GM12878 (cell line): ENCODE measurements around the gene SH2D2A. TPM values are rescaled to one million over a fixed set of nuclear protein-coding genes. Genes with fewer than 3 reads are reported as not detected.
"Not testable (repeated sequence)": the region's sequence is repeated elsewhere in the genome, so short reads cannot be mapped to it uniquely, and the experiment has no call there.

Source experiments
- ATAC-seq: fragments of 200-7000 bp; cut with Tn5 transposase; 3 replicates; pipeline ENCODE4 v1.9.1; 2020; ENCODE audit warnings: mild to moderate bottlenecking, moderate library complexity
- BruUV-seq: library from RNA; stranded (reverse); fragments of 400-500 nt; replicated peaks from 2 replicates; lab custom pipeline; 2021; lab: Mats Ljungman, UMichigan
- CTCF ChIA-PET: fragments of 300-600 bp; sonication (Branson Sonifier 250); formaldehyde crosslinking; extraction: SDS; loops from one replicate; lab custom pipeline; 2021; ENCODE audit warnings: inconsistent platforms; lab: Yijun Ruan, JAX
- POLR2A ChIA-PET: fragments of 350-600 bp; formaldehyde crosslinking; extraction: SDS; loops from one replicate; lab custom pipeline; 2021; ENCODE audit warnings: inconsistent platforms; lab: Charles Lee
- RAD21 ChIA-PET: fragments of 300-600 bp; sonication (Branson Sonifier 250); formaldehyde crosslinking; loops from one replicate; lab custom pipeline; 2023; ENCODE audit warnings: antibody characterized with exemption; ENCODE audit not compliant: unreplicated experiment; lab: Charles Lee
- SMC1A ChIA-PET: fragments of 300-600 bp; sonication (Branson Sonifier 250); formaldehyde crosslinking; loops from one replicate; lab custom pipeline; 2023; ENCODE audit not compliant: unreplicated experiment, uncharacterized antibody; lab: Charles Lee
- DNase-seq: peaks from one replicate; pipeline ENCODE4 v3.0.0-alpha.2; 2011; ENCODE audit warnings: low read depth, low spot score
- FAIRE-seq: peaks from 3 replicates; lab custom pipeline; 2011; peaks lifted over from hg19 to GRCh38; lab: Jason Lieb, UNC
- H2AFZ ChIP-seq: 2 replicates; pipeline ENCODE4 v1.6.0; 2011; ENCODE audit warnings: low read depth, low read length, control low read depth; ENCODE audit not compliant: control insufficient read depth
- H3K27ac ChIP-seq: 2 replicates; pipeline ENCODE4 v1.5.1; 2011; ENCODE audit warnings: control low read depth; ENCODE audit not compliant: control insufficient read depth, insufficient read depth
- H3K27me3 ChIP-seq, 2 experiments: replicated peaks in 1 of 2; 2 replicates each; pipeline versions ENCODE4 v1.6.0 to v1.6.1; 2011; ENCODE audit warnings: low read length in 1 of 2; ENCODE audit not compliant: control insufficient read depth in 2 of 2, insufficient read depth in 2 of 2
- H3K36me3 ChIP-seq, 2 experiments: 2 replicates each; pipeline ENCODE4 v1.5.1; 2011; ENCODE audit warnings: low read length in 1 of 2; ENCODE audit not compliant: control insufficient read depth in 2 of 2, insufficient read depth in 2 of 2
- H3K4me1 ChIP-seq: 2 replicates; pipeline ENCODE4 v1.6.1; 2011; ENCODE audit warnings: mild to moderate bottlenecking, low read length, moderate library complexity, mixed read lengths; ENCODE audit not compliant: control insufficient read depth, insufficient read depth
- H3K4me2 ChIP-seq: 2 replicates; pipeline ENCODE4 v1.6.0; 2011; ENCODE audit warnings: control low read depth; ENCODE audit not compliant: control insufficient read depth, insufficient read depth
- H3K4me3 ChIP-seq: fragments of 200-600 bp; sonication (generic); 2 replicates; pipeline ENCODE4 v1.5.1; 2016
- H3K79me2 ChIP-seq: 2 replicates; pipeline ENCODE4 v1.6.0; 2011; ENCODE audit warnings: low read length; ENCODE audit not compliant: control insufficient read depth, insufficient read depth
- H3K9ac ChIP-seq: 2 replicates; pipeline ENCODE4 v1.8.0; 2011; ENCODE audit warnings: low read length, control low read depth, mixed read lengths; ENCODE audit not compliant: control insufficient read depth, insufficient read depth
- H3K9me3 ChIP-seq: replicated peaks from 3 replicates; pipeline ENCODE4 v1.5.1; 2011; ENCODE audit warnings: mild to moderate bottlenecking, low read length; ENCODE audit not compliant: control insufficient read depth, insufficient read depth
- H4K20me1 ChIP-seq: 2 replicates; pipeline ENCODE4 v1.6.0; 2011; ENCODE audit not compliant: control insufficient read depth, insufficient read depth
- CBX5 ChIP-seq: sonication (generic); IDR thresholded peaks from 2 replicates; pipeline ENCODE4 v1.6.1; 2016; ENCODE audit warnings: low read depth, moderate library complexity, mild to moderate bottlenecking, inconsistent platforms
- DPF2 ChIP-seq: fragments of 450-650 bp; IDR thresholded peaks from 2 replicates; pipeline ENCODE4 v1.6.1; 2017; ENCODE audit warnings: mild to moderate bottlenecking
- HDAC2 ChIP-seq: fragments of 200-600 bp; sonication (generic); IDR thresholded peaks from 2 replicates; pipeline ENCODE4 v1.6.1; 2017
- KLF5 ChIP-seq: fragments of 450-650 bp; IDR thresholded peaks from 2 replicates; pipeline ENCODE4 v1.6.1; 2014; ENCODE audit warnings: mild to moderate bottlenecking; ENCODE audit not compliant: partially characterized antibody
- NKRF ChIP-seq: fragments of 450-650 bp; conservative IDR thresholded peaks from 2 replicates; pipeline ENCODE4 v1.6.1; 2017; ENCODE audit warnings: mild to moderate bottlenecking, moderate library complexity
- WGBS: methylation state at CpG from one replicate; pipeline ENCODE4 v1.1.6; 2016; ENCODE audit warnings: low lambda C conversion rate; ENCODE audit not compliant: insufficient replicate concordance, insufficient coverage; ENCODE audit errors: missing lambda C conversion rate; 5-methylcytosine and 5-hydroxymethylcytosine counted together
- in situ Hi-C: fragments of 300-500 bp; cut with MboI; formaldehyde crosslinking; loops from 9 replicates; pipeline ENCODE4 v1.14.3; 2018; ENCODE audit warnings: mixed read lengths
- intact Hi-C: fragments of 100-400 bp; cut with micrococcal nuclease; formaldehyde crosslinking; loops from one replicate; pipeline ENCODE4 v1.14.2; 2022; ENCODE audit not compliant: unreplicated experiment
- polyA plus RNA-seq, 11 experiments: library from polyadenylated mRNA; depleted of rRNA in 4 of 11; unstranded in 6 of 11; stranded (reverse) in 5 of 11; fragments of >200 nt; fragmentation: Nextera tagmentation in 4 of 11; fragmentation: Illumina TruSeq in 1 of 11; extraction: Ambion mirVana in 4 of 11; extraction: Trizol in 1 of 11; gene quantifications; 1 replicate in 1 of 11; 2 replicates in 10 of 11; pipeline versions ENCODE4 v1.2.1 to v1.2.3, GENCODE V29; 2011 to 2016; ENCODE audit warnings: inconsistent platforms in 2 of 11, missing spikeins in 2 of 11, low read depth in 1 of 11
- total RNA-seq, 4 experiments: library from RNA; depleted of rRNA in 3 of 4; stranded (reverse); fragments of >200 nt in 3 of 4; fragmentation: Illumina TruSeq in 1 of 4; extraction: Trizol in 1 of 4; gene quantifications; 2 replicates each; pipeline versions ENCODE4 v1.2.1 to v1.2.3, GENCODE V29; 2013 to 2021

Gene SH2D2A
- total and polyA plus RNA-seq, 10 of the 15 experiments (the other 5 are each of a cell fraction or from before 2014, with no cell fraction given): 0.72 to 15.9 (median 7.0) TPM

GRCh38 chr1:156757572-156758253 is 58.9 kb downstream of the SH2D2A start:
- H3K27ac ChIP-seq, H4K20me1 ChIP-seq, intact Hi-C loops, in situ Hi-C loops, H3K79me2 ChIP-seq, BruUV-seq, H3K36me3 ChIP-seq, H3K27me3 ChIP-seq, H3K4me3 ChIP-seq, POLR2A ChIA-PET, H3K9ac ChIP-seq, H3K9me3 ChIP-seq, DNase-seq, RAD21 ChIA-PET, H2AFZ ChIP-seq, ATAC-seq, FAIRE-seq, H3K4me2 ChIP-seq: not testable (repeated sequence)
- peaks cover 10% of the 10 kb centered on the region for H3K4me1 ChIP-seq
- SMC1A ChIA-PET: interaction anchor here (1.1 to 2.9 kb wide), 2 partner anchors 12 to 31 kb away, joined by 3 to 16 read pairs; no protein-coding TSS in a partner anchor
- WGBS: 86% methylated on average over 10 of the region's 10 CpGs
- CTCF ChIA-PET: interaction anchor here (2.4 to 4.3 kb wide), 2 partner anchors 31 to 68 kb away, joined by 14 to 19 read pairs; no protein-coding TSS in a partner anchor

- WGBS: 100% methylated on average over 1 of the region's 1 CpG
- TF ChIP-seq CBX5: no peak
- no peak for TF ChIP-seq HDAC2
- TF ChIP-seq DPF2: no peak
- no peak for TF ChIP-seq NKRF
- TF ChIP-seq KLF5: no peak
- TF ChIP-seq, all 136 proteins: peak for 0
- POLR2A ChIA-PET: interaction anchor here (0.6 to 2.3 kb wide), 12 partner anchors 9 to 494 kb away, joined by 3 to 9 read pairs (median 4); partner anchors contain the start of genes ISG20L2, METTL25B and PRCC
- H3K79me2 ChIP-seq: peaks cover 17% of the 10 kb centered on the region
- FAIRE-seq (no peak), DNase-seq (no peak), ATAC-seq (no peak)
- RAD21 ChIA-PET: interaction anchor here (0.6 to 1.0 kb wide), 3 partner anchors 14 to 30 kb away, joined by 3 read pairs; partner anchors contain the start of gene METTL25B
- CTCF ChIA-PET: interaction anchor here (0.5 to 4.3 kb wide), 10 partner anchors 9 to 167 kb away, joined by 3 to 19 read pairs (median 5); partner anchors contain the start of gene PRCC
- no peaks in the 10 kb centered on the region for H4K20me1 ChIP-seq
- peaks cover 12% of the 10 kb centered on the region for H3K4me1 ChIP-seq
- no peaks in the 10 kb centered on the region for H3K9me3 ChIP-seq
- in situ Hi-C loops: no loop called here
- no TSS peak for BruUV-seq
- no peak overlapping the region for H2AFZ ChIP-seq
- H3K27me3 ChIP-seq: no peaks in the 10 kb centered on the region
- no peak overlapping the region for H3K4me2 ChIP-seq
- SMC1A ChIA-PET: interaction anchor here (0.6 to 2.9 kb wide), 6 partner anchors 9 to 30 kb away, joined by 3 to 16 read pairs (median 3); partner anchors contain the start of genes MRPL24 and PRCC
- H3K9ac ChIP-seq: no peak overlapping the region
- H3K4me3 ChIP-seq: no peak overlapping the region
- H3K27ac ChIP-seq: no peak overlapping the region
- intact Hi-C loops: no loop called here
- H3K36me3 ChIP-seq: no peaks in the 10 kb centered on the region
Observed at GRCh38 chr1:156756355-156756754, 60.3 kb downstream of the SH2D2A start.
